Tibial nerve (tissue), 4 donors: ENCODE results near the gene MT1H. TPM values are rescaled to one million over a fixed set of nuclear protein-coding genes. Genes with fewer than 3 reads are reported as not detected.

Source experiments
- DNase-seq, 2 donors: peaks; one replicate each; pipeline ENCODE4 v3.0.0-alpha.2; 2019; ENCODE audit warnings: low spot score in 2 of 2
- H3K27ac ChIP-seq, 4 donors: fragments of 200-600 bp; sonication (generic) in 3 of 4; one replicate each; pipeline ENCODE4 v1.5.1; 2017 to 2019; ENCODE audit warnings: mild to moderate bottlenecking in 1 of 4
- H3K27me3 ChIP-seq, 2 donors: fragments of 200-600 bp; sonication (generic) in 1 of 2; one replicate each; pipeline versions ENCODE4 v1.5.1 to v1.6.0; 2017 to 2019
- H3K36me3 ChIP-seq, 3 donors: fragments of 200-600 bp; sonication (generic); one replicate each; pipeline ENCODE4 v1.5.1; 2018 to 2019
- H3K4me1 ChIP-seq, 4 donors: fragments of 200-600 bp; sonication (generic) in 3 of 4; one replicate each; pipeline ENCODE4 v1.5.1; 2017 to 2019
- H3K4me3 ChIP-seq, 4 donors: fragments of 200-600 bp; sonication (generic) in 3 of 4; one replicate each; pipeline ENCODE4 v1.5.1; 2017 to 2019; ENCODE audit warnings: mild to moderate bottlenecking in 1 of 4, moderate library complexity in 1 of 4
- H3K9me3 ChIP-seq, 4 donors: fragments of 200-600 bp; sonication (generic) in 3 of 4; one replicate each; pipeline ENCODE4 v1.5.1; 2017 to 2019
- EP300 ChIP-seq, 2 donors: sonication (generic); formaldehyde crosslinking; IDR thresholded peaks; one replicate each; pipeline ENCODE4 v1.6.1; 2017; ENCODE audit warnings: antibody characterized with exemption in 2 of 2, mild to moderate bottlenecking in 1 of 2
- POLR2A ChIP-seq, 2 donors: fragments of 450-650 bp; IDR thresholded peaks; one replicate each; pipeline ENCODE4 v1.6.1; 2017; ENCODE audit warnings: antibody characterized with exemption in 2 of 2, mild to moderate bottlenecking in 2 of 2, moderate library complexity in 2 of 2
- WGBS, 2 donors: methylation state at CpG; one replicate each; pipeline ENCODE4 v1.1.5; 2018; 5-methylcytosine and 5-hydroxymethylcytosine counted together
- total RNA-seq, 4 donors: library from RNA; depleted of rRNA; stranded (reverse); fragments of >200 nt; gene quantifications; one replicate each; pipeline ENCODE4 v1.1.0, GENCODE V29; 2016
- TF ChIP-seq, protein P1 (sequence below), 5 experiments: fragments of 200-600 bp in 3 of 5; fragments of 450-650 bp in 2 of 5; sonication (generic) in 3 of 5; IDR thresholded peaks; one replicate each; pipeline ENCODE4 v1.5.1; 2016 to 2019; ENCODE audit warnings: antibody characterized with exemption in 5 of 5, mild to moderate bottlenecking in 3 of 5, moderate library complexity in 2 of 5

Gene MT1H
- total RNA-seq, 4 donors from 2014 or later, result 2.4 to 5.1 TPM; not detected in 2

DNA sequence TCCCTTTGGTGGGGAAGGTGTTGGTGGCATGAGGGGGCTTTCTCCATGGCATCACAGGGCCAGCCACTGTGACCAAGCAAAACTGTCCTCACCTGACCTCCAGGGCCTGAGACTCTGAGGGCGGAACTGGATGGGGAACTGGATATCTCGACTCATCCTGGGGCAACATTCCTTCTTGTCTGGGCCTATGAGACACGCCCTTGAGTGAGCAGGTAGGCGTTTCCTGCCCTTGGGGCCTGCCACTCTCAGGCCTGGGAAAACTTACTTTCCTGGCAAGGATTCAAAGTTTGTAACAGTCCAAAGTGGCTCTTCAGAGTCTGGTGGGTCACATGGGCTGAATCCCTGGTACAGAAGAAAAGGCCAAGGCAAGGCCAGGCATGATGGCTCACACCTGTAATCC lies 22.3 kb downstream of the MT1H start:
- no peak overlapping the region for H3K27ac ChIP-seq
- no peaks in the 10 kb centered on the region for H3K4me1 ChIP-seq
- H3K9me3 ChIP-seq, result peaks cover 0 to 3% (median 0%) of the 10 kb centered on the region in 4 donors
- DNase-seq, result no peak
- no peak overlapping the region for H3K4me3 ChIP-seq
- TF ChIP-seq EP300 (IDR thresholded peaks at IDR 0.05), result no peak
- TF ChIP-seq POLR2A (IDR thresholded peaks at IDR 0.05), result no peak
- TF ChIP-seq, protein P1, sequence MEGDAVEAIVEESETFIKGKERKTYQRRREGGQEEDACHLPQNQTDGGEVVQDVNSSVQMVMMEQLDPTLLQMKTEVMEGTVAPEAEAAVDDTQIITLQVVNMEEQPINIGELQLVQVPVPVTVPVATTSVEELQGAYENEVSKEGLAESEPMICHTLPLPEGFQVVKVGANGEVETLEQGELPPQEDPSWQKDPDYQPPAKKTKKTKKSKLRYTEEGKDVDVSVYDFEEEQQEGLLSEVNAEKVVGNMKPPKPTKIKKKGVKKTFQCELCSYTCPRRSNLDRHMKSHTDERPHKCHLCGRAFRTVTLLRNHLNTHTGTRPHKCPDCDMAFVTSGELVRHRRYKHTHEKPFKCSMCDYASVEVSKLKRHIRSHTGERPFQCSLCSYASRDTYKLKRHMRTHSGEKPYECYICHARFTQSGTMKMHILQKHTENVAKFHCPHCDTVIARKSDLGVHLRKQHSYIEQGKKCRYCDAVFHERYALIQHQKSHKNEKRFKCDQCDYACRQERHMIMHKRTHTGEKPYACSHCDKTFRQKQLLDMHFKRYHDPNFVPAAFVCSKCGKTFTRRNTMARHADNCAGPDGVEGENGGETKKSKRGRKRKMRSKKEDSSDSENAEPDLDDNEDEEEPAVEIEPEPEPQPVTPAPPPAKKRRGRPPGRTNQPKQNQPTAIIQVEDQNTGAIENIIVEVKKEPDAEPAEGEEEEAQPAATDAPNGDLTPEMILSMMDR (IDR thresholded peaks at IDR 0.05), result no peak
- peaks cover 0 to 2% (median 0%) of the 10 kb centered on the region in 3 donors for H3K36me3 ChIP-seq
- 65 to 66% methylated on average over 4 of the region's 4 CpGs for WGBS, 2 donors
- H3K27me3 ChIP-seq, result no peaks in the 10 kb centered on the region

DNA sequence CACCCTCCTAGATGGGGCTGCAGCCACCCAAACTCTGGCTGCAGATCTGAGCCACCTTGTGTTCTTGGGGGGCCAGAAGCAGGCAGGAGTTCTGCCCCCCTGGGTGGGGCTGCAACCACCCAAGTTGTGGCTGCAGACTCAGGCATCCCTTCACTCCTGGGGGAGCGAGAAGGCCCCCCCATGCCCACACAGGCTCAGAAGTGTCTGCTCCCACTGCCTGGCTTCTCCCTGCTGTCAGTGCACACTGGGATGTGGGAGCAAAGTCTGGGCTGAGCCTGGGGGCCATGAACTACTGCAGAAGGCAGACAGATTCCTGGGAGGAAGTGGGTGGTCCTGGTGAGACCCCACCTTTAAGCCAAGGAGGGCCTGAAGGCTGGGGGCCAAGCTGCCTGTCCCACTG lies 25.6 kb downstream of the MT1H start:
- TF ChIP-seq EP300 (IDR thresholded peaks at IDR 0.05) (no peak), POLR2A (IDR thresholded peaks at IDR 0.05) (no peak)
- WGBS, 2 donors, result 67% methylated on average over 1 of the region's 1 CpG; no CpG with 5 or more reads in 1 of the 2 donors
- H3K9me3 ChIP-seq, result peaks cover 0 to 9% (median 0%) of the 10 kb centered on the region in 4 donors
- no peaks in the 10 kb centered on the region for H3K36me3 ChIP-seq
- no peak for DNase-seq
- H3K27ac ChIP-seq, result no peak overlapping the region
- H3K4me3 ChIP-seq, result no peak overlapping the region
- H3K4me1 ChIP-seq, result no peaks in the 10 kb centered on the region
- H3K27me3 ChIP-seq, result no peaks in the 10 kb centered on the region

DNA sequence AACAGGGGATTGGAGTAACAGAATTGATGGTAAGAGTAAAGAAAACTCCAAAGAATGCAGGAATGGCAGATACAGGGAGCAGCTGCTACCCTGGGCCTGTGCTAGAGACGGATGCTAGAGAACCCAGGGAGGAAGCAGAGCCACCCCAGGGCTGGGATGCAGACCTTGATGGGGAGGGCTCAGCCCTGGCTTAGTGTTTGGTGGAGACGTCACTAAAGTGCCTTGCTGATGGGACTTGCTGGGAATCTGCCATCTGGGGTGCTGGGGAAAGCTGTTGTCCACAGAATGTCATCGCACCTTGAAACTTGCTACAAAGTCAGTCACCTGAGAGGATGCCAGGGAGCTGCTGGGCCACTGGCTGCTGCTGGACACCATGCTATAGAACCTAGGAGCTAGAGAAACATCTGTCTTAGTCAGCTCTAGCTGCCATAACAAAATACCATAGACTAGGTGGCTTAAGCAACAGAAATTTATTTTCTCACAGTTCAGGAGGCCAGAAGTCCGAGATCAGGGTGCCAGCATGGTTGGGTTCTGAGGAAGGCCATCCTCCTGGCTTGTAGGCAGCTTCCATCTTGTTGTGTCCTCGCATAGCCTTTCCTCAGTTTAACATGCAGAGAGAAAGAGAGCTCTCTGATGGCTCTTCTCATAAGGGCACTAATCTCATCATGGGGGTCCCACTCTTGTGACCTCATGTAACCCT lies 28.0 kb downstream of the MT1H start:
- peaks cover 0 to 11% (median 0%) of the 10 kb centered on the region in 4 donors for H3K4me1 ChIP-seq
- no peak overlapping the region for H3K27ac ChIP-seq
- H3K4me3 ChIP-seq, result no peak overlapping the region
- no peaks in the 10 kb centered on the region for H3K36me3 ChIP-seq
- DNase-seq, result no peak
- TF ChIP-seq POLR2A (IDR thresholded peaks at IDR 0.05) (no peak), EP300 (IDR thresholded peaks at IDR 0.05) (no peak)
- TF ChIP-seq, protein P1 (IDR thresholded peaks at IDR 0.05), result no peak
- no peaks in the 10 kb centered on the region for H3K27me3 ChIP-seq
- H3K9me3 ChIP-seq, result peaks cover 0 to 9% (median 0%) of the 10 kb centered on the region in 4 donors
- whole genome bisulfite sequencing, 2 donors, result 88 to 94% methylated on average over 5 of the region's 5 CpGs

DNA sequence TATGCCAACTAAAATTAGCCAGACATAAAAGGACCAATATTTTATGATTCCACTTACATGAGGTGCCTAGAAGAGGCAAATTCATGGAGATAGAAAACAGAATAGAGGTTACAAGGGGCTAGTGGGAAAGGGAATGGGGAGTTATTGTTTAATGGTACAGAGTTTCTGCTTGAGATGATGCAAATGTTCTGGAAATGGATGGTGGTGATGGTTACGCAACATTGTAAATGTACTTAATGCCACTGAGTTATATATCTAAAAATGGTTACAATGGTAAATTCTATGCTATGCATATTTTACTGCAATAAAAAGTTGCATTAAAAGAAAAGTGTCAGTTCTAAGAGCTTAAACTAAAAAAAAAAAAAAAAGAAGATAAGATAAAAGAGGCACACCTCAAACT lies 30.6 kb downstream of the MT1H start:
- Histone ChIP-seq H3K4me1 (peaks cover 0 to 12% (median 0%) of the 10 kb centered on the region in 4 donors), H3K4me3 (no peak overlapping the region), H3K9me3 (peaks cover 0 to 9% (median 0%) of the 10 kb centered on the region in 4 donors), H3K36me3 (no peaks in the 10 kb centered on the region), H3K27ac (no peak overlapping the region), H3K27me3 (no peaks in the 10 kb centered on the region)
- no peak for DNase-seq
- TF ChIP-seq, protein P1 (IDR thresholded peaks at IDR 0.05), result no peak
- TF ChIP-seq EP300 (IDR thresholded peaks at IDR 0.05), result no peak
- no peak for TF ChIP-seq POLR2A (IDR thresholded peaks at IDR 0.05)
- 37 to 53% methylated on average over 1 of the region's 1 CpG for WGBS, 2 donors

DNA sequence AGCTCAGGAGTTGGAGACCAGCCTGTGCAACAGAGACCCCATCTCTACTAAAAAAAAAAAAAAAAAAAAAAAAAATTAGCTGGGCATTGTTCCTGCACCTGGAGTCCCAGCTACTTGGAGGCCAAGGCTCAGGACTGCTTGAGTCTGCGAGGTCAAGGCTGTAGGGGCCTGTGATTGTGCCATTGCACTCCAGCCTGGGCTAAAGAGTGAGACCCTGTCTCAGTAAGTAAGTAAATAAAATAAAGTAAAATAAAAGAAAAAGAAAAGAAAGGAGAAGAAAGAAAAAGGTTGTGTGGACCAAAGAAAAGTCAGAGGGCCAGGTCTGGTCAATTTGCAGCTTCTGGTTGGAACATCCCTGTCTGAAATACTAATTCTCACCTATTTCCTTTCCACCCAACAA lies 31.0 kb downstream of the MT1H start:
- DNase-seq, result no peak
- Histone ChIP-seq H3K4me3 (no peak overlapping the region), H3K9me3 (peaks cover 0 to 9% (median 0%) of the 10 kb centered on the region in 4 donors), H3K4me1 (peaks cover 0 to 12% (median 0%) of the 10 kb centered on the region in 4 donors), H3K36me3 (no peaks in the 10 kb centered on the region), H3K27ac (no peak overlapping the region), H3K27me3 (no peaks in the 10 kb centered on the region)
- 88 to 100% methylated on average over 1 of the region's 1 CpG for WGBS, 2 donors
- TF ChIP-seq EP300 (IDR thresholded peaks at IDR 0.05) (no peak), POLR2A (IDR thresholded peaks at IDR 0.05) (no peak)
- TF ChIP-seq, protein P1 (IDR thresholded peaks at IDR 0.05), result no peak
